BJ (cell line): ENCODE measurements around the gene ZNF683. TPM values are rescaled to one million over a fixed set of nuclear protein-coding genes. Genes with fewer than 3 reads are reported as not detected.

ENCODE experiments used
- CTCF ChIA-PET: fragments of 350-600 bp; formaldehyde crosslinking; extraction: SDS; loops from one replicate; lab custom pipeline; 2021; ENCODE audit warnings: antibody characterized with exemption, inconsistent platforms; lab: Yijun Ruan, JAX
- POLR2A ChIA-PET: fragments of 300-600 bp; sonication (Branson Sonifier 250); formaldehyde crosslinking; extraction: SDS; loops from one replicate; lab custom pipeline; 2021; ENCODE audit warnings: antibody characterized with exemption; lab: Charles Lee
- DNase-seq: peaks from one replicate; pipeline ENCODE4 v3.0.0-alpha.2; 2011; ENCODE audit warnings: low read depth
- H3K27me3 ChIP-seq: 2 replicates; pipeline ENCODE4 v1.6.0; 2011; ENCODE audit warnings: low read length; ENCODE audit not compliant: control insufficient read depth, insufficient read depth
- H3K36me3 ChIP-seq: 2 replicates; pipeline ENCODE4 v1.5.1; 2011; ENCODE audit warnings: low read length; ENCODE audit not compliant: control insufficient read depth, insufficient read depth
- H3K4me3 ChIP-seq: 2 replicates; pipeline ENCODE4 v1.5.1; 2011; ENCODE audit warnings: low read depth, mild to moderate bottlenecking, control low read depth, low read length
- CTCF ChIP-seq: IDR thresholded peaks from 2 replicates; pipeline ENCODE4 v1.5.1; 2011; ENCODE audit warnings: low read depth, mild to moderate bottlenecking, control low read depth, inconsistent platforms, low read length, moderate library complexity; ENCODE audit not compliant: insufficient read depth
- polyA plus RNA-seq: library from polyadenylated mRNA; depleted of rRNA; stranded (reverse); fragments of >200 nt; gene quantifications from 2 replicates; pipeline ENCODE4 v1.2.3, GENCODE V29; 2011

ZNF683 gene
- polyA plus RNA-seq, 1 experiment = not detected

- CTCF ChIA-PET = interaction anchor here (1.0 to 5.0 kb wide), 5 partner anchors 34 to 173 kb away, joined by 3 to 30 read pairs (median 4); partner anchors contain the start of genes SH3BGRL3 and ZNF593
- POLR2A ChIA-PET = no interaction called here
- DNase-seq = no peak
- no peaks in the 10 kb centered on the region for H3K36me3 ChIP-seq
- TF ChIP-seq CTCF = no peak
- H3K27me3 ChIP-seq = peaks cover 1% of the 10 kb centered on the region
- no peak overlapping the region for H3K4me3 ChIP-seq
Observed at GRCh38 chr1:26318338-26319064, 54.0 kb downstream of the ZNF683 start.

- no peak for TF ChIP-seq CTCF
- ChIA-PET CTCF (interaction anchor here (1.0 to 5.0 kb wide), 4 partner anchors 33 to 172 kb away, joined by 3 to 30 read pairs (median 4); partner anchors contain the start of gene ZNF593), POLR2A (no interaction called here)
- no peak within 1 kb of the TSS for H3K4me3 ChIP-seq
- DNase-seq = no peak
- no peaks in the 10 kb centered on the region for H3K36me3 ChIP-seq
- H3K27me3 ChIP-seq = peaks cover 1% of the 10 kb centered on the region
Observed at GRCh38 chr1:26317612-26318337, 54.8 kb downstream of the ZNF683 start, which contains the start of gene CD52. Gene CD52 (plus strand): TSS chr1:26317958. CDS start chr1:26318018, 60 bp downstream.

GRCh38 chr1:26317146-26317545, 55.4 kb downstream of the ZNF683 start:
- TF ChIP-seq CTCF = no peak
- ChIA-PET POLR2A (no interaction called here), CTCF (interaction anchor here (5.0 kb wide), 1 partner anchor 41 kb away, joined by 30 read pairs; no protein-coding TSS in a partner anchor)
- no peak for DNase-seq
- no peak overlapping the region for H3K4me3 ChIP-seq
- H3K36me3 ChIP-seq = no peaks in the 10 kb centered on the region
- peaks cover 1% of the 10 kb centered on the region for H3K27me3 ChIP-seq

GRCh38 chr1:26315874-26316850, 56.4 kb downstream of the ZNF683 start:
- H3K27me3 ChIP-seq = peaks cover 3% of the 10 kb centered on the region
- no peak overlapping the region for H3K4me3 ChIP-seq
- CTCF ChIA-PET = interaction anchor here (1.6 to 5.0 kb wide), 3 partner anchors 11 to 40 kb away, joined by 7 to 30 read pairs (median 8); no protein-coding TSS in a partner anchor
- H3K36me3 ChIP-seq = no peaks in the 10 kb centered on the region
- POLR2A ChIA-PET = no interaction called here
- no peak for TF ChIP-seq CTCF
- DNase-seq = no peak
